Activated CD8-positive, alpha-beta memory T cell treated with anti-CD3 and anti-CD28 coated beads, Interleukin-2, amount 50 U/mL, for 24 hours (primary cell): ENCODE results near the gene WNT5A.
"Not testable (repeated sequence)": the region's sequence is repeated elsewhere in the genome, so short reads cannot be mapped to it uniquely, and the experiment has no call there.

Experiments
- DNase-seq: peaks from one replicate; pipeline ENCODE4 v3.0.0-alpha.2; 2020; ENCODE audit errors: extremely low read depth

The WNT5A gene

DNA sequence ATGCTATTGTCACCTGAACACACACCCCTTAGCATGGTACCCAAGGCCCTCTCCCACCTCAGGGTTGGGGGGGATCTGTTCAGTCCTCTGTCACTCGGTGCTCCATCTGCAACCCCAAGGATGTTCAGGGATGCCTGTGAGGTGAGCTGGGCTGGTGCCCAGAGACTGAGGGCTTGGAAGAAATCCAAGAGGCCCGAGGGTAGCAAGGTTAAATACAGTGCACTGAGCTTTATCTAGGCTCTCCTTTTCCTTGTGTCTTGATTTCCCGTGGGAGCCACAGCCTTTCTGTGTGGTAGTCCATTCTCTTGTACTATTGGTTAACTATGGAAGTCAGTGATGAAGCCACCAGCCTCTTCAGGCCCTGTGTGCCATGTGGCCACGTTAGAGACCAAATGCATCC, 18.7 kb upstream of the WNT5A start:
- no peak for DNase-seq

DNA sequence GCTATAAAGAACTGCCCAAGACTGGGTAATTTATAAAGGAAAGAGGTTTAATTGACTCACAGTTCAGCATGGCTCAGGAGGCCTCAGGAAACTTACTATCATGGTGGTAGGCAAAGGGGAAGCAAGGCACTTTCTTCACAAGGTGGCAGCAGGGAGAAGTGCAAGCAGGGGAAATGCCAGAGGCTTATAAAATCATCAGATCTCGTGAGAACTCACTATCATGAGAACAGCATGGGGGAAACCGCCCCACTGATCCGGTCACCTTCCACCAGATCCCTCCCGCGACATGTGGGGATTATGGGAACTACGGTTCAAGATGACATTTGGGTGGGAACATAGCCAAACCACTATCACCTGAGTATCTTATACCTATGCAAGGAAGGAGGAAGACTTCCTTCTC, 18.0 kb upstream of the WNT5A start:
- not testable (repeated sequence) for DNase-seq

DNA sequence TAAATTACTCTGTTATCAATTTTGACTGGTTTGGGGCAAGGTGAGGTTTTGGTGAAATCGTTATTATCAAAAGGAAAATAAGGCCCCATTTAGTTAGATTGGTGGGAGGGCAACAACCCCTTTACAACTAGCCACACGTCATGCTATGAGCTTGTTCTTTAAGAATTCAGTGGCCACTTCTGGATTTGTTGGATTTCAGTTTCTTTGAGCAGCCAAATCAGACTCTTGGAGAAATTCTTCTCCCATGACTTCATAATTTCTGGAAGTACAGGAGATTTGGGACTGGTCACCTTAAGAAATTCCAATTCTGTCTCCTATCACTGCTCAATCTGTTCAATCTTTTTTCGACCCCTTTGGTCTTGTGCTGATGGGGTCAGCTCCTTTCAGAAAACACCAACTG, 14.8 kb upstream of the WNT5A start:
- no peak for DNase-seq

DNA sequence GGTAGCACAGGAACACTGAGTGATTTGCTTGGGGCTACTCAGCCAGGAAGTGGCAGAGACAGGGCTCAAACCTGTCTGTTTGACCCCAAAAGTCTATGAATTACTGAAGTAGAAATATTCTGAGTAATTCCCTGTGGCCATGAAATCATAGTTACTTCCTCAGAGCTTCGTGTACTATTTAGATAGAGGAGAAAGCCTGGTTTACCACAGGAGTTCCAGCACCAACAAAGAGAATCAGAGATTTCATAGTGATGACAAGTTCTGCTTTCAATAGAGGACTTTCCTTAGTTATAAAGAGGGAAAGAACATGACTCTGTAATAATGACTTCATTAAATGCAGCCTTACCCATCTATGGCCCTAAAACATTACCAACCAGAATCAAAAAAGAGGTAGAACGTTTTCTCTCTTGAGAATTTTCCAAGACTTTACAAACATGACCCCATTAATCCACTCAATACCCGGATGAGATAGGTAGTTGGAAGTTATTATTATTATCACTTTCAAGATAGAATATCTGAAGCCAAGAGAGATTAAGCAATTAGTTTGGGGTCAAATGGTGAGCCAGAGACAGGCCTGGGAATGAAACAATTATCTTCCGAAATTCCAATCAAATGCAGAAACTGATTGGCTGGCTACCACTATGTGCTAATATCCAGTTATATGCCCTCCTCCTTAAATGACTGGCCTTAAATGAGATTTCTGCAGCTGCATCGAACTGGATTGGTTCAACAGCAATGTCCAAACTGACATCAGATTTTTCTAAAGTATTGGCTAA, 13.6 kb upstream of the WNT5A start:
- DNase-seq: no peak

DNA sequence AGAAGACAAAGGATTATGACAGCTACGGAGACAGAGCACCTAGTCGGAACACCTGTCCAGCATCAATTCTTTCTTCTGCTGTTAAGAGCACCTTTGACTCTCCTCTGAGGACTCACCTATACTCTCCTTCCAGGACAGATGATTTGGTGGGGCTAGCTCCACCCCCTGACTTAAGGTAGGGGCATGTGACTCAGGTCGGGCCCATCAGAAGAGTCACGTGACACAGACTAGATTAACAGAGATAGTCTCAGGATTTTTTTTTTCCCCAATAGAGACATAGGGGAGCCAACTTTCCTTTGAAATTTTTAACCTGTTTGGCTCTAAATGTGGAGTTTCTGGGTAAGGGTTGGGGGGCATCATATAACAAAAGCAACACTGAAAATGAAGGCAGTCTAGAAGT, 11.4 kb upstream of the WNT5A start:
- no peak for DNase-seq

DNA sequence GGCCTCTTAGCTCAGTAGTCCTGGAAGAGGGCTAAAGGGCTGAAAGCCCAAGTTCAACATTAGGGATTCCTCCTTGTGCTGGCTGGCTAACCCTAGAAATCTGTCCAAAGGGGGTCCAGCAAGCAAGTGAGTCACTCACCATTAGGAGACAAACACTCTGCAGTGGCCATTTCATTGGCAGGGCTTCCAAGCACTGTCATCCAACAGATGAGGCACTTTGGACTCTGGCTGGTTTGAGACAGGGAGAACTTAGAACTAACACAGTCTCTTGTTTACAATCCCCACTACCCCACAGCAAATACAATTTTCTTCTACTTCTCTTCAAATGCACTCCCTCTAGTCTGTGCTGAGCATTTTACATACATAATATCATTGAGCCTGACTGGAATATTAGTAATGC, 10.1 kb upstream of the WNT5A start:
- DNase-seq: no peak

DNA sequence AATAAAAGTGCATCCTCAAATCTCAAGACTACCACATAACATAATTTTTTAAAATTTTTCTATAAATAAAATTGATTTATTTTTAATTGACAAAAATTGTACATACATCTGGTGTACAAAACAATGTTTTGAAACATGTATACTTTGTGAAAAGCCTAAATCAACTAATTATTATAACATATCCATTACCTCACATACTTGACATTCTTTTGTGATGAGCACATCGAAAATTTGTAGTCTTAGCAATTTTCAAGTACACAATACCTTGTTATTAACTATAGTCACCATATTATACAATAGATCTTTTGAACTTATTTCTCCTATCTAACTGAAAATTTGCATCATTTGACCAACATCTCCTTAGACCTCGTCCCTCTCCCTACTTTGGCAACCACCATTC, 7.9 kb upstream of the WNT5A start:
- no peak for DNase-seq

DNA sequence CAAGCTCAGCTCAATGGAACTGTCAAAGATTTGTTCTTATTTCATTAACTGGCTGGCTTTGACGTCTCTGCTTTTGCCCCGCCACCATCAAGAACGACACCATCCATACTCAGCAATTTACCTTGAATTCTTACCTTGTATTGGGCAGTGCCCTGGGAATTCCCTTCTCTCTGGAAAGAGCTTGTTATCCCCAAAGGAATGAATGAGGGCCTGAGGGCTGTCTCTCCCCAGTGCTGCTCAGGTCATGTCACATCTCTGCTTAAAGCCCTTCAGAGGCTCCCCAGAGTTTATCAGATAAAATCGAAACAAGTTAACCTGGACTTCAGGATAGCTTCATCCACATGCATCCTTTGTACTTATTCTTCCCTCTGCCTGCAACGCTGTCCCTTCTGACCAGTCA, 5.9 kb upstream of the WNT5A start:
- no peak for DNase-seq

DNA sequence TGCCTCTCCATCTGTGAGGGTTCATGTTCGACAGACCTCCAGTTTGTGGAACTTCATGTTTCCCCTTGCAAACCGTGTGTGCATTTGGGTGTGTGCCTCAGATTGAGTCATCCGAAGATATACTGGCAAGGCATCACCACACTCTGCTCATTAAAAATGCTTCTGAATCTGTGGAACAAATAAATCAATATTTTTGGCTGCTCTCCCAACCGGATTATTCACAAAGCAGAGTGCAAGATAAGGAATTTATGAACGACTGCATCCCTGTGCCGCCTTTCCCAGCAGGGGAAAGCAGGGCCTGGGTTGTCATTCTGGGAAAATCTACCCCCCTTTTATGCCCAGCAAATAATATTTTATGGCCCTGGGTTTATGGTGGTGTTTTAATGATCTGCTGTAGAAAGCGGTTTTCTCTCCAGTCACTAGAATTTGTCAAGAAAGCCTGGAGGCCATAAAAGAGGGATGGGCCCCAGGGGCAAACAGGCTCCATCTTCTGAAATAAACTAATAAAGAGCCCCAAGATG, 4.2 kb upstream of the WNT5A start:
- DNase-seq: no peak

DNA sequence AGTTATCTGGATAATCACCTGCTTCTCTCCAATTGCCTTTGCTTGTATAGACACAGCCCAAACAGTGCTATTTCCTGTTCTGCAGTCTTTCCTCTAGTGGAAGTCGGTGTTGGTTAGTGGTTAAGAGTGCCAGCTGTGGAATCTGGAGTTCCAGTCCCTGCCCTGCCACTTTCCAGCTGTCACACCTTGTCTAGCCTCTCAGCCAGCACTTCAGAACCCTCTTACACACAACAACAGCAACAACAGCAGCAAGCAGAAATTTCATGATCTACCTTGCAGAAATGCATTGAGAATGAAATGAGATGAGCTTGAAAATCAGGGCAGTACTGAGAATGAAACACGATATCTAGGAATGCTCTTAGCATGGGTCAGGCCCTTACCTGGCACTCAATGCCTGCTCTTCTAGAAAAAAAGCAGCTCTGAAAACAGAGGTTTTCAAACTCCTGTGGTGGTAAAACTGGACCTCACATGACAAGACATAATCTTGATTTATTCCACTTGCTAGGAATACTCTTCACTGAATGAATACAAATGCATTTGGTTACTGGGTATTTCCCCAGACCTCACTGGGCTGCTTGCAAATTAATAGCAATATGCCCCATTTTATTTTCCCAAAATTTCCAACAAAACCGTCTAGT, 3.3 kb upstream of the WNT5A start:
- no peak for DNase-seq

DNA sequence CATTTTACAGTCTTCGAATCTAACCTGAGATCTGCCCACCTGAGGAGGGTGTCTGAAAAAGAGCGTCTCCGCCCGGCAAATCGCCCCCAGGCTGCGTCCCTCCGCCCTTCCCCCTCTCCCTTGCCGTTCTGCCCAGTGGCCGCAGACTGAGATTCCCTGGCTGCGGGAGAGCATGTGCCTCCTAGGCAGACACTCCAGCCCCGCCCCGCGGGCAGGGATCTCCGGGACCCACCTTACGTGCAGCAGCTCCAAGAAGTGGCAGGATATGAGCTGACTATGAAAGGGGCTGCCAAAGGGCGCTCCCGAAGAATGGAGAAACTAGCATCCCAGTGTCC, 2.7 kb upstream of the WNT5A start:
- DNase-seq: no peak

DNA sequence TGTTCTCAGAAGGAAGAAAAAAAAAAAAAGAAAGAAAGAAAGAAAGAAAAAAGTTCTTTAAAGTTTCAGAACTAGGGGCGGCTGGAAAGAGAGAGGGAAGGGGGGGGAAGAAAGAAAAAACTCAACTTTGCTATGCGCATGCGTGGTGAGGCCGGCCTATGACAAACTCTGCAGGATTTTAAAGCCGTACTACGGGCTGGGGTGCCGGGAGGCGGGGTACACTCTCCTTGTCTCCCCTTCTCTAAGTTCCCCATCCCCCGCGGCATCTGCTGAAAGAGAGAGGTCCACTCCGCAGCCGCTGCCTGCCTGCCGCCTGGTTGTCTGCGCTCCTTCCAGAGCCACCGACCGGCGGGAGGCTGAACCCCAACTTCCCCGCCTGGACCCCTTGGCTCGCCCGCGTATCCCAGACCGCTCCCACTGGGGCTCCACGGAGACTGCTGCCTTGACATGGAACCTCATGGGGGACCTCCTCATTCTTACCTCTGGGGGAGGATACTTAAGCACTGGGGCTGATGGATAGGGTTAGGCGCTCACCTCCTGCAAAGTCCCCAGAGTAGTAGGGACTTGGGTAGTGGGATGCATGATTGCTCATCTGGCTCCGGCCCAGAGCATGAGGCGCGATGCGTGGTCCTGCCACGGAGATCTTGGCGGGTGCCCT, 1.4 kb upstream of the WNT5A start:
- no peak for DNase-seq

DNA sequence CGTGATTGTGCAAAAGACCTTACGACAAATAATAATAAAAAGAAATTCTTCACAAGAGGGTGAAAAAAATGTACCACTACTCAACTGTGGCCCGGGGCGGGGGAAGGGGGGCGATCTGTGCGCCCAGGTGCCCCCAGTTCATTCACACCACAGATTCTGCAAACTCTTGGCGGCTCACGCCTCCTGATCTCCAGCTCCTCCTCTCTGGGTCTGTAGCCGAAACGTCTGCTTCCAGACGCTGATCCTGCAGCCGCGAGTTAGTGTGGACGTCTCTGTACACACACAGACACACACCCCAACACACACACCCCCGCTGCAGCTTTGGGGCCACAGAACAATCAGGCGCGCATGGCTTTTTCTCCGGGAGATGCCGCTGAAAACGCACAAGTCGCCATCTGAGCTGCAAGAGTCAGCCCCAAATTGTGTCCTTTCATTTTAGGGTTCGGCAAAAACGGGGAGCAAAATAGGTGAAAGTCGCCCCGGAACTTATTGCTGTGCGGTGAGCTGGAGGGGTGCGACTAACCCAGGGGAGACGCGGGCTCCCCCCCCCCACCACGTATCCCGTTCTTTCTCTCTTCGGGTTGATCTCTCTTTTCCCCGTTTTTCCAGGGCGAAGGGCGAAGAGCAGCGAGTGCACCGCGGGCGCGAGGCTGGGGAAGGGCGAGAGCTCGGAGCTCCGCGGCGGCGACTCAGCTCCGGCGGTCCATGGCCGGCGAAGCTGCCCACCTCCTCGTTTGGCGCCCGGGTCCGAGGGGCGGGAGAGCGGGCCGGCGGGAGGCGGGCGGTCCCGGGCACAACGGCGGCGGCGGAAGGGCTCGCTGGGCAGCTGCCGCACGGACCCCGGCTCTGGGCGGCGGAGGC, 505 bp upstream of the WNT5A start:
- DNase-seq: no peak

DNA sequence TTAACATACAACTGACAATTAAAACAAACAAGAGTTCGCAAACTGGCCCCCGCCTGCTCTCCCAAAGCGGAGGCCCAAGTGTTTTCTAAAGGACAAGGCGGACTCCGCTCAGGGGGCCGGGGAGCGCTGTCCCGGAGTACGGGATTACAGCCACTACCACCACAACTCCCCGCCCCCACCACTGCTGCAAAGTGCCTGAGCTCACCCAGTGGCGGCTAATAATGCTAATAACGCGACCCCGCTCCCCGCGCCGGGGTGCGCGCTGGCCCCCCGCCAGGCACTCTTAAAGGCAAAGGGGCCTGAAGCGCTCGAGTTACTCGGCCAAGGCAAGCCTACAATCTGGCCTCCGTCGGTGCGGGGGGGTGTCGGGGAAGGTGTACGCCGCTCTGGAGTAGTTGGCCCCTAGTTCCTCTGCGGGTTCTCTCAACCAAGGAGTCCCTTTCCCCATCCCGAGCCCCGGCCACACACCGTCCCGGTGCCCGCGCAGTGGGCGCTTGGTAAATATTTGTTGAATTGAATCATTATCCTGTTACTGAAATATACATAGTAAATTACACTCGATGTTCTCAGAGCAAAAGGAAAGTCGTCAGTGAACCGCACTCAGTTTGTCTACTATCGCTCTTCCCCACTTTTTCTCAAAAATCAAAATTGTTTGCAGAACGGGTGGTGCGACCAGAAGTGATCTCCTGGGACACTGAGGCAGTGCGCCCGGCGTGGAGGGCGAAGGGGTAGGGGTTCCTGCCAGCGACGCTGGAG, 827 bp downstream of the WNT5A start:
- DNase-seq: no peak

DNA sequence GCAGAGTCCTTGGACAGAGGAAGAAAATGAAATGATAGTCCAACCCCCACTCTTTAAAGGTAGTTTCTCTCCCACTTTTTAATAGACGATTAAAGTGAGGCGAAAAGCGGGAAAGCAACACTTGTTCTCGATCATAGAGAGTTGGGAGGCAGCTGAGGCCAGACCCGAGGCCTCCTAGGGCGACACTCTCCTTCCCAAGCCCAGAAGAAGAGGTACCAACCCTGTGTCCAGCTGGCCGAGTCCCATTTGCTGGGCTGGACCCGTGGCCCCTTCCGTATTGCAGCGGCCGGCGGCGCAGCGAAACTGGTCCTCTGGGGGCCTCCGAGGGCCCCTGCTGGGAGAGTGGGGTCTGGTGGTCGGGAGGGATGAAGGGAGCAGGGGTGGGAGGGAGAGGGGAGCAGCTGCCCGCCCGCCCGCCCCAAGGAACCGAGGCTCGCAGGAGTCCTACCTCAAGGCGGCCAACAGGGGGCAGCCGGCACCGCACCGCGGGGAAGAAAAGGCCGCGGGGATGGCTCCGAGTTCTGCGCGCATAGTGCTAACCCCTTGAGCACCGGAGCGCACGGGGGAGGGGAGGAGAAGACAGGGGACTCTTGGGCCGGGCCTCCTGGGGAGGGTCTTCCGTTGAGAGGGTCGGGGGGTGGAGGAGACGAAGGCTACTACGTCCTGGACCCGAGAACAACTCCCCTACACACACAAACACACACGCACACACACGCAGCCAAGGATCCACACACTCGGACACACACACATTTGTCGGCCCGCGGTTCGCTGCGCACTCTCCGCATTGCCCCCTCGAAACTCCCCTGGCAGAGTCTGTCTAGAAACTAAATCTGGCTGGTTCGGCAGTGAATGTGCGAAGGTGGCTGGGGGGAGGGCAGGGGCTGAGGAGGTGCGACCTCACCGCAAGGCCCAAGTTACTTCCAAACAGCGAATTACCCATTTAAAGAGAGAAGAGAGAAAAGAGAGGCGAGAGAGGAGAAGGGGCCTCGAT, 2.0 kb downstream of the WNT5A start:
- DNase-seq: no peak

DNA sequence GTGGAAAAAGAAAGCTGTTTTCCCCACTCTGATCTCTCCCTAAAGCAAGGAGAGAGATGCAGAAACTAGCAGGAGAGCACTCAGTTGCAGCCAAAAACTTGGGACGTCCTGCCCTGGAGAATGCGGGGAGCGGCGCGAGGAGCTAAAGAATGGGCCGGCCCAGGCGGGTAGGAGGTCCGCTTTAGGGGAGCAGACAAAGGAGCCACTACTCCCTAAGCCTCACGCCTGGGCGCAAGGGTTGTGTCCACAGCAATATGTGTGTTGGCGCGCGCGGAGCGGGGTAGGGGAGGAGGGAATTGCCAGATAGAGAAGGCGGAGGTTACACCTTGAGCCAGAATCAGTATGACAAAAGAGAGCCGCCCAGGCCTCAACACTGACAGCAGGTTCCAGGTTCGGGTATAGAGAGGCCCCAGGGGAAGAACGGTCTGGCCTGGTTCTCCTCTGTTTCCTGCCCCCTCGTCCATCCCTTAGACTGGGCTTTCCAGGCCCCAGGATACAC, 2.9 kb downstream of the WNT5A start:
- DNase-seq: no peak

DNA sequence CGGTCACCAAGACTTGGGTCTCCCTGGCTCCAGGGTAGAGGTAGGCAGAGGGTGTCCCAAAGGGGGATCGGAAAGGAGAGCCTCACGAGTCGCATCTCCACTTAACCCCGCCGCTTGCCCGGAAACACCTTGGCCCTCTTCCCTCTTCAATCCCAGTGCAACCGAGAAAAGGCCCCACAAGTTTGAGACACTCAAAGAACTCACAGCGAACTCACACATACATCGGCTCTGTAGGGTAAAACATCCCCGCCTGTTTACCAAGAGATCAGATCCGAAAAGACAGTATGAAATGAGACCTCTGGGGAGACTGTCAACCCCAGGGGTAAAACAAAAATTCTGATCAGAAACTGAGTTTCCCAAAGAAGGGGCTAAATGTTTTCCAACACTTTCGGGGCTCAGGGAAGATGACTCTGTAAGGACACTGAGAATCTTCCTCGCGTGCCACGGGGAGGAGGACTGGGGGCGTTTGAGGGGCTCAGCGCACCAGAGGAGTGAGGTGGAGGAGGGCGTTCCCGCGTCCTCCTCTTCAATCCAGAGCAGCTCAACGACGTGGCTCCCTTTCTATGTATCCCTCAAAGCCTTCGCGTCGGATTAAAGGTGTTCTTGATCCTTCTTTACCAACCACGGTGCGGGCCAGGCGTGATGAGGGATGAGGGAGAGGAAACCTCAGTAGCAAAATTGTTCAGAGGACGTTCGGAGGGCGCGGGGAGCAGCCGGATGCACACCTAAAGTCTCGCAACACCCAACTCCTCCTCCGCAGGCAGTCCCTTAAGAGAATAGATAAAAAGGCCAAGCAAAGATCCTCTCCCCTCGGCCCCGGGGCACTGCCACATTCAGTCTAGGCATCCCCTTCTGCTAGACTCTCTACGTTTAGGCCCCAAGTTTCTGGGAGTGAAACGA, 3.7 kb downstream of the WNT5A start:
- DNase-seq: no peak

DNA sequence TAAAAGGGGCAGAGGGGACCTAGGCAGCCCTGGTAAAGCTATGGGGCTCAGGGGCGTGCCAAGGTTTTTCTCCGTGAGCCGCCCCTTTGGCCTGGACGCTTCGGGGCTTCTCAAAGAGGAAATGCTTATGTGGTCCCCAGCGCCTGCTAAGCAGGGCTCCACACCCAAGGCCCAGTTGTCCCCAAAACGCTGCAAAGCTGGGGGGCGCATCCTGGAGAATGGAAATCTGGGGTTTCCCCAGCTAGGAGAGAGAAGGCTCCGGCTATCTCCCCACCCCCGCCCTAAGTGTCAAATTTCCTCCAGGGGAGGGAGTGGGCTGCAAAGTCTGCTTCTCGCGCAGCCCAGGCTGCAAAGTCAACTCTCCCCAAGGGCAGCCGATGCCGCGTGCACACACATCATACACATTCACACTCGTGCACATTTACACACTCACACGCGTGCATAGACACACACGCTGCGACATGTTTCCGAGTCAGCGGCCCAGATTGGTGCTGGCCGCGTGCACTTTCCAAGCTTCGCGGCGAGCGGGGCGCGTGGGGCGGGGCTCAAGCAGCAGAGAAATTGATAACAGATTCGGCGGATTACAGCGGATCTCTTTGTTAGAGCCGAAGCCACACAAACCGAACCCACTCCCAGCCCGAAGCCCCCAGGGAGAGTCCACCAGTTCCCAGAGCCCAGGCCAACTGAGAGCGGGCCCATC, 4.5 kb downstream of the WNT5A start:
- no peak for DNase-seq
